Stimulated activated naive CD4-positive, alpha-beta T cell treated with Interleukin-2 at 50 U/mL for 16 hours (primary cell): ENCODE data around the gene SH2D4B.

ENCODE experiments used
- DNase-seq: peaks from one replicate; lab custom pipeline; 2025; lab: John Stamatoyannopoulos, UW

Gene SH2D4B

GRCh38 chr10:80504158-80504811, 33.4 kb upstream of the SH2D4B start:
- no peak for DNase-seq

GRCh38 chr10:80504897-80505465, 32.7 kb upstream of the SH2D4B start:
- no peak for DNase-seq

- no peak for DNase-seq
Measured at GRCh38 chr10:80506189-80506575, 31.5 kb upstream of the SH2D4B start.

- no peak for DNase-seq
Measured at GRCh38 chr10:80506836-80507487, 30.7 kb upstream of the SH2D4B start.

GRCh38 chr10:80509108-80509402, 28.6 kb upstream of the SH2D4B start:
- no peak for DNase-seq

GRCh38 chr10:80509403-80510161, 28.1 kb upstream of the SH2D4B start:
- no peak for DNase-seq

- no peak for DNase-seq
Measured at GRCh38 chr10:80512031-80512526, 25.6 kb upstream of the SH2D4B start.

GRCh38 chr10:80513106-80513505, 24.6 kb upstream of the SH2D4B start:
- DNase-seq = no peak

- no peak for DNase-seq
Measured at GRCh38 chr10:80515511-80515910, 22.2 kb upstream of the SH2D4B start.

- no peak for DNase-seq
Measured at GRCh38 chr10:80515941-80516340, 21.8 kb upstream of the SH2D4B start.

GRCh38 chr10:80516506-80517075, 21.1 kb upstream of the SH2D4B start:
- no peak for DNase-seq

GRCh38 chr10:80517416-80518142, 20.1 kb upstream of the SH2D4B start:
- DNase-seq = no peak

- no peak for DNase-seq
Measured at GRCh38 chr10:80518143-80518806, 19.4 kb upstream of the SH2D4B start.

- DNase-seq = no peak
Measured at GRCh38 chr10:80518807-80519360, 18.8 kb upstream of the SH2D4B start.

- DNase-seq = no peak
Measured at GRCh38 chr10:80519936-80520650, 17.6 kb upstream of the SH2D4B start.

GRCh38 chr10:80520661-80521470, 16.8 kb upstream of the SH2D4B start:
- no peak for DNase-seq

- no peak for DNase-seq
Measured at GRCh38 chr10:80522756-80523363, 14.8 kb upstream of the SH2D4B start.

GRCh38 chr10:80523773-80524172, 13.9 kb upstream of the SH2D4B start:
- DNase-seq = no peak
